ENCODE measurements around the gene SERTAD2.

DNA sequence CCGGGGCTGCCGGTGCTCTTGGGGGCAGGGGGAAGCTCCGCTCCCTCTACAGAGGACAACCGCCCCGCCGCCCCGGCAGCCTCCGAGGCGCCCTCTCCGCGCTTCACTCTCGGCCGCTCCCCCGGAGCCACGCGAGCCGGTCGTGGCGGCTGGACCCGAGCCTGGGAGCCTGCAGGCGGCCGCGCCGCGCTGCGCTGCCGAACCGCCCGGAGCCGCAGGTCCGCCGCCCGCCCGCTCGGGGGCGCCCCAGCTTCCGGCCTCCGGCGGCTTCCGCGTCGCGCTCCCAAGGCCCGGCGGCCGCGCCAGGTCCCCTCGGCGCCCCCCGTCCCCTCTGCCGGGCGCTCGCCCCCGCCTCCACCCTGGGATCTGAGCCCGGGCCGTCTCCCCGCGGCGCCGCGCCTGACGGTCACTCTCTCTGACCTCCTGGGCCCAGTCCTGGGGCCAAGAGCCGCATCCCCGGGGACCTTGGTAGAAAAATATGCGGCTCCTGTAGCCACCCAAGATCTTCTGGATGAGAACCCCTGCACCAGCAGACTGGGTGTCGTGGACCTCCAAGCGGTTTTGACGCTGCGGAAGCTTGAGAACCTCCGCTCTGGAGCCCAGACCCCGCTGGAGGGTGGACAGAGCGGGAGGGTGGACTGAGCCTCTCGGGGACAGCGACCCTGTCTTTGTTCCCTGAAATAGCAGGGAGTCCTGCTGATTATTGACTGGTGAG, 44.3 kb downstream of the SERTAD2 start:
- TF ChIP-seq, protein P1, sequence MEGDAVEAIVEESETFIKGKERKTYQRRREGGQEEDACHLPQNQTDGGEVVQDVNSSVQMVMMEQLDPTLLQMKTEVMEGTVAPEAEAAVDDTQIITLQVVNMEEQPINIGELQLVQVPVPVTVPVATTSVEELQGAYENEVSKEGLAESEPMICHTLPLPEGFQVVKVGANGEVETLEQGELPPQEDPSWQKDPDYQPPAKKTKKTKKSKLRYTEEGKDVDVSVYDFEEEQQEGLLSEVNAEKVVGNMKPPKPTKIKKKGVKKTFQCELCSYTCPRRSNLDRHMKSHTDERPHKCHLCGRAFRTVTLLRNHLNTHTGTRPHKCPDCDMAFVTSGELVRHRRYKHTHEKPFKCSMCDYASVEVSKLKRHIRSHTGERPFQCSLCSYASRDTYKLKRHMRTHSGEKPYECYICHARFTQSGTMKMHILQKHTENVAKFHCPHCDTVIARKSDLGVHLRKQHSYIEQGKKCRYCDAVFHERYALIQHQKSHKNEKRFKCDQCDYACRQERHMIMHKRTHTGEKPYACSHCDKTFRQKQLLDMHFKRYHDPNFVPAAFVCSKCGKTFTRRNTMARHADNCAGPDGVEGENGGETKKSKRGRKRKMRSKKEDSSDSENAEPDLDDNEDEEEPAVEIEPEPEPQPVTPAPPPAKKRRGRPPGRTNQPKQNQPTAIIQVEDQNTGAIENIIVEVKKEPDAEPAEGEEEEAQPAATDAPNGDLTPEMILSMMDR (IDR thresholded peaks at IDR 0.05): no peak
- TF ChIP-seq ZFX (IDR thresholded peaks at IDR 0.05; ENCODE audit: borderline replicate concordance): no peak

Measured in 22Rv1 (cell line).